ENCODE results near the gene ABI3BP.

DNA sequence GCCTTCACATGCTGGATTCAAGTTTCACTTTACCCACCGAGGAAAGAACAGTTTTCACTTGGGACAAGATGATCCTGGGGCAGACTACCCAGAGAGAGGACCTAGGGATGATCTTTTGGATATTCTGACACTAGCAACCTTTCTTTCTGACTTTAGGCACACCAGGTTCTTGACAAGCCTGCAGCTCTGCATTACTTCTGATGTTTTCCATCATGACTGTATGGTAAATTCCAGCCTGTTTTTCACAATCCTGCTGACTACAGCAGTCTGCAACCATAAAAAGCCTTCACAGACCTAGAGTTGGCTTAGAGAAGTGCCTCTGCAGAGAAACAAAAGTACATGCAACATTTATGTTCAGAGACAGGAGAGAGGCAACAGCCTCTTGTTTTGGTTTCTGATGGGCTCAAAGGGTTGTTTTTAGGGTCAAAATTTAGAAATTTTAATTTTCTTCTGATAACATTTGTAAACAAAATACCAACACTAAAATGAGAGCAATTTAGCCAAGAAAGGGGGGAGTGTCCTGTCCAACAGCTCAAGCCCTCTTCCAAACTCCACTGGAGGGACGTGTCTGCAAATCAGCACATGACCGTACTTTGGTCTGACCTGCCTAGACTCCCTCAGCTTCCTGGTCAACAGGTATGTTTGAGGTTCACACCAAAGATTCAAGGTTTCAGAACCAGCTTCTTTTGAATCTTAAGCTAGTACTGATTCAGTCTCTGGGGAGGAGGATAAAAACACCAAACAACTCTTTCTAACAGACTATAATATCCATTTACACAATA lies 799 bp downstream of the ABI3BP start:
- TF ChIP-seq NR2C2 (IDR thresholded peaks at IDR 0.05; ENCODE audit: borderline replicate concordance, control insufficient read depth, insufficient read length, low read depth): no peak
- TF ChIP-seq, protein P1, sequence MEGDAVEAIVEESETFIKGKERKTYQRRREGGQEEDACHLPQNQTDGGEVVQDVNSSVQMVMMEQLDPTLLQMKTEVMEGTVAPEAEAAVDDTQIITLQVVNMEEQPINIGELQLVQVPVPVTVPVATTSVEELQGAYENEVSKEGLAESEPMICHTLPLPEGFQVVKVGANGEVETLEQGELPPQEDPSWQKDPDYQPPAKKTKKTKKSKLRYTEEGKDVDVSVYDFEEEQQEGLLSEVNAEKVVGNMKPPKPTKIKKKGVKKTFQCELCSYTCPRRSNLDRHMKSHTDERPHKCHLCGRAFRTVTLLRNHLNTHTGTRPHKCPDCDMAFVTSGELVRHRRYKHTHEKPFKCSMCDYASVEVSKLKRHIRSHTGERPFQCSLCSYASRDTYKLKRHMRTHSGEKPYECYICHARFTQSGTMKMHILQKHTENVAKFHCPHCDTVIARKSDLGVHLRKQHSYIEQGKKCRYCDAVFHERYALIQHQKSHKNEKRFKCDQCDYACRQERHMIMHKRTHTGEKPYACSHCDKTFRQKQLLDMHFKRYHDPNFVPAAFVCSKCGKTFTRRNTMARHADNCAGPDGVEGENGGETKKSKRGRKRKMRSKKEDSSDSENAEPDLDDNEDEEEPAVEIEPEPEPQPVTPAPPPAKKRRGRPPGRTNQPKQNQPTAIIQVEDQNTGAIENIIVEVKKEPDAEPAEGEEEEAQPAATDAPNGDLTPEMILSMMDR (IDR thresholded peaks at IDR 0.05 in 2 of 3, conservative IDR thresholded peaks at IDR 0.05 in 1 of 3; ENCODE audit: control insufficient read depth in 2 of 3, extremely low read depth in 1 of 3, insufficient read depth in 1 of 3, low read depth in 3 of 3, low read length in 3 of 3): no peak
- TF ChIP-seq, protein P2, sequence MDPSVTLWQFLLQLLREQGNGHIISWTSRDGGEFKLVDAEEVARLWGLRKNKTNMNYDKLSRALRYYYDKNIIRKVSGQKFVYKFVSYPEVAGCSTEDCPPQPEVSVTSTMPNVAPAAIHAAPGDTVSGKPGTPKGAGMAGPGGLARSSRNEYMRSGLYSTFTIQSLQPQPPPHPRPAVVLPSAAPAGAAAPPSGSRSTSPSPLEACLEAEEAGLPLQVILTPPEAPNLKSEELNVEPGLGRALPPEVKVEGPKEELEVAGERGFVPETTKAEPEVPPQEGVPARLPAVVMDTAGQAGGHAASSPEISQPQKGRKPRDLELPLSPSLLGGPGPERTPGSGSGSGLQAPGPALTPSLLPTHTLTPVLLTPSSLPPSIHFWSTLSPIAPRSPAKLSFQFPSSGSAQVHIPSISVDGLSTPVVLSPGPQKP (IDR thresholded peaks at IDR 0.05; ENCODE audit: low read depth, low read length): no peak
- TF ChIP-seq NRF1 (conservative IDR thresholded peaks at IDR 0.05; ENCODE audit: low read depth, low read length): no peak
- TF ChIP-seq PBX3 (IDR thresholded peaks at IDR 0.05; ENCODE audit: insufficient replicate concordance, low read depth, low read length): no peak
- TF ChIP-seq RAD21 (IDR thresholded peaks at IDR 0.05; ENCODE audit: insufficient read depth, low read depth, low read length): no peak
- no peak for TF ChIP-seq LARP7 (IDR thresholded peaks at IDR 0.05)
- TF ChIP-seq POLR2A (IDR thresholded peaks at IDR 0.05; ENCODE audit: low read depth, low read length): no peak
